Nephron (organoid): ENCODE measurements around the gene UBR7.
"Not testable (repeated sequence)": the region's sequence is repeated elsewhere in the genome, so short reads cannot be mapped to it uniquely, and the experiment has no call there.

ENCODE experiments used
- H3K27ac Mint-ChIP-seq, 3 experiments: 2 replicates each; pipeline ENCODE4 v1.8.0; 2020; ENCODE audit warnings: mixed read lengths in 3 of 3, mild to moderate bottlenecking in 2 of 3, moderate library complexity in 1 of 3
- H3K27me3 Mint-ChIP-seq: 2 replicates; pipeline ENCODE4 v1.8.0; 2021; ENCODE audit warnings: low read depth, mild to moderate bottlenecking, moderate library complexity, mixed read lengths
- H3K36me3 Mint-ChIP-seq: 2 replicates; pipeline ENCODE4 v1.8.0; 2020; ENCODE audit warnings: low read depth, mixed read lengths
- H3K4me1 Mint-ChIP-seq: 2 replicates; pipeline ENCODE4 v1.8.0; 2020; ENCODE audit warnings: mixed read lengths
- H3K4me3 Mint-ChIP-seq, 3 experiments: 2 replicates each; pipeline ENCODE4 v1.8.0; 2020; ENCODE audit warnings: mild to moderate bottlenecking in 3 of 3, mixed read lengths in 3 of 3, moderate library complexity in 2 of 3
- H3K9me3 Mint-ChIP-seq: 2 replicates; pipeline ENCODE4 v1.8.0; 2020; ENCODE audit warnings: mixed read lengths
- TF ChIP-seq, protein P1 (sequence below), 3 experiments: fragments of 200-600 bp; sonication (generic); IDR thresholded peaks; one replicate each; pipeline ENCODE4 v1.5.0; 2021; ENCODE audit warnings: antibody characterized with exemption in 3 of 3; ENCODE audit not compliant: unreplicated experiment in 3 of 3

Gene UBR7

GRCh38 chr14:93231129-93231979, 24.3 kb downstream of the UBR7 start:
- no peak overlapping the region for H3K4me3 Mint-ChIP-seq
- peaks cover 26% of the 10 kb centered on the region for H3K36me3 Mint-ChIP-seq
- H3K9me3 Mint-ChIP-seq, result no peaks in the 10 kb centered on the region
- H3K27me3 Mint-ChIP-seq, result no peaks in the 10 kb centered on the region
- TF ChIP-seq, protein P1, sequence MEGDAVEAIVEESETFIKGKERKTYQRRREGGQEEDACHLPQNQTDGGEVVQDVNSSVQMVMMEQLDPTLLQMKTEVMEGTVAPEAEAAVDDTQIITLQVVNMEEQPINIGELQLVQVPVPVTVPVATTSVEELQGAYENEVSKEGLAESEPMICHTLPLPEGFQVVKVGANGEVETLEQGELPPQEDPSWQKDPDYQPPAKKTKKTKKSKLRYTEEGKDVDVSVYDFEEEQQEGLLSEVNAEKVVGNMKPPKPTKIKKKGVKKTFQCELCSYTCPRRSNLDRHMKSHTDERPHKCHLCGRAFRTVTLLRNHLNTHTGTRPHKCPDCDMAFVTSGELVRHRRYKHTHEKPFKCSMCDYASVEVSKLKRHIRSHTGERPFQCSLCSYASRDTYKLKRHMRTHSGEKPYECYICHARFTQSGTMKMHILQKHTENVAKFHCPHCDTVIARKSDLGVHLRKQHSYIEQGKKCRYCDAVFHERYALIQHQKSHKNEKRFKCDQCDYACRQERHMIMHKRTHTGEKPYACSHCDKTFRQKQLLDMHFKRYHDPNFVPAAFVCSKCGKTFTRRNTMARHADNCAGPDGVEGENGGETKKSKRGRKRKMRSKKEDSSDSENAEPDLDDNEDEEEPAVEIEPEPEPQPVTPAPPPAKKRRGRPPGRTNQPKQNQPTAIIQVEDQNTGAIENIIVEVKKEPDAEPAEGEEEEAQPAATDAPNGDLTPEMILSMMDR (IDR thresholded peaks at IDR 0.05; ENCODE audit: unreplicated experiment in 3 of 3), result no peak
- no peak overlapping the region for H3K27ac Mint-ChIP-seq
- no peaks in the 10 kb centered on the region for H3K4me1 Mint-ChIP-seq

- Mint-ChIP-seq H3K4me1 (no peaks in the 10 kb centered on the region), H3K27me3 (no peaks in the 10 kb centered on the region)
Measured at GRCh38 chr14:93232159-93232558, 25.1 kb downstream of the UBR7 start.

DNA sequence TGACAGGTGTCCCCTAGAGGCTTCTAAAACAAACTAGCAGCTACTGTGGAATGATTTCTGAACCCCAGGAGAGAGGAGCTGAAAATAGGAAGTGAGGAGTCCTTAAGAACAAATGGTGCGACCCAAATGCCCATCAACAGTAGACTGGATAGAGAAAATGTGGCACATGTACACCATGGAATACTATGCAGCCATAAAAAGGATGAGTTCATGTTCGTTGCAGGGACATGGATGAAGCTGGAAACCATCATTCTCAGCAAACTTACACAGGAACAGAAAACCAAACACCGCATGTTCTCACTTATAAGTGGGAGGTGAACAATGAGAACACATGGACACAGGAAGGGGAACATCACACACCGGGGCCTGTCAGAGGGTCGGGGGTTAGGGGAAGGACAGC, 26.0 kb downstream of the UBR7 start:
- H3K9me3 Mint-ChIP-seq, H3K27me3 Mint-ChIP-seq, H3K4me1 Mint-ChIP-seq, H3K27ac Mint-ChIP-seq, H3K4me3 Mint-ChIP-seq: not testable (repeated sequence)
- H3K36me3 Mint-ChIP-seq, result peaks cover 12% of the 10 kb centered on the region

More at GRCh38 chr14:93232159-93232558, 25.1 kb downstream of the UBR7 start:
- TF ChIP-seq, protein P1 (IDR thresholded peaks at IDR 0.05; ENCODE audit: unreplicated experiment in 3 of 3), result no peak
- Mint-ChIP-seq H3K9me3 (no peaks in the 10 kb centered on the region), H3K27ac (no peak overlapping the region), H3K36me3 (peaks cover 21% of the 10 kb centered on the region), H3K4me3 (no peak overlapping the region)

DNA sequence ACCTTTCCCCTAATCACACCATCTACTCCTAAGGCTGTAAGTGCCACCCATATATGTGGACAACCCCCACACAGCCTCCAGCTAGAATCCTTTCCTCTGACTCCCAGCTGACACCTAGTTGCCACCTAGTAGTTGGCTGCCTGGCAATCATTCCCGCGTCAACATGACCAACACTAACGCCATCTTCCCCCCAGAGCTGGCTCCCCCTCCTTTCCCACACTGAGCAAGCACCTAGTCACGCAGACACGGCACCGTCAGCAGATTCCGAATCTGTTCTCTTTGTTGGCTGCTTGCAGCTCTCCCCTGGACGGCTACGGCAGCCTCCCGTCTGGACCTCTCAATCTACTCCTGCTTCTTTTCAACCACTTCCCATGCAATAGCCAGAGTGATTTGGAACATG, 27.7 kb downstream of the UBR7 start:
- H3K4me1 Mint-ChIP-seq, result no peaks in the 10 kb centered on the region
- no peak overlapping the region for H3K27ac Mint-ChIP-seq
- H3K4me3 Mint-ChIP-seq, result no peak overlapping the region
- H3K36me3 Mint-ChIP-seq, result peaks cover under 1% of the 10 kb centered on the region
- no peaks in the 10 kb centered on the region for H3K27me3 Mint-ChIP-seq
- TF ChIP-seq, protein P1 (IDR thresholded peaks at IDR 0.05; ENCODE audit: unreplicated experiment in 3 of 3), result no peak
- H3K9me3 Mint-ChIP-seq, result no peaks in the 10 kb centered on the region

GRCh38 chr14:93239869-93240677, 33.0 kb downstream of the UBR7 start:
- TF ChIP-seq, protein P1 (IDR thresholded peaks at IDR 0.05; ENCODE audit: unreplicated experiment in 3 of 3), result no peak
- Mint-ChIP-seq H3K9me3 (no peaks in the 10 kb centered on the region), H3K4me3 (no peak overlapping the region), H3K27ac (no peak overlapping the region), H3K36me3 (peaks cover 29% of the 10 kb centered on the region), H3K4me1 (no peaks in the 10 kb centered on the region), H3K27me3 (no peaks in the 10 kb centered on the region)

DNA sequence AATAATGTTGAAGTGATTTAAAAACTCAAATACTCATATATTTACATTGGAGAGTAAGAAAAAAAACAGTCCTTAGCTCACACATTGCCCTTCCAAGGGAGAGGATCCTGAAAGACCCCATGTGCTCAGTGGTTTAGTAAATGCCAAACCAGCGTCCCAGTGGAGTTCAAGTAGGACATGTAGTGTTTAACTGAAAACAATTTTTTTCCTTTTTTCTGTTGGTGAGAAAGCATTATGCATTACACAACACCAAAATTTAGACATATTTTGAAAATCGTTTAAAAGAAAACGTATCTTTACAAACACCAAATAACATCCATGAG, 33.6 kb downstream of the UBR7 start:
- TF ChIP-seq, protein P1 (IDR thresholded peaks at IDR 0.05; ENCODE audit: unreplicated experiment in 3 of 3), result no peak
- Mint-ChIP-seq H3K27me3 (no peaks in the 10 kb centered on the region), H3K36me3 (peaks cover 35% of the 10 kb centered on the region), H3K9me3 (no peaks in the 10 kb centered on the region), H3K4me3 (no peak overlapping the region), H3K27ac (no peak overlapping the region), H3K4me1 (no peaks in the 10 kb centered on the region)
